Measurements from ENCODE around the gene ABHD1. TPM values are rescaled to one million over a fixed set of nuclear protein-coding genes. Genes with fewer than 3 reads are reported as not detected.
A peak's percentile ranks its signal among the peaks of the same experiment; 100 is the strongest.
"Not testable (repeated sequence)": the region's sequence is repeated elsewhere in the genome, so short reads cannot be mapped to it uniquely, and the experiment has no call there.

The ABHD1 gene
- total and polyA plus RNA-seq, 8 donors: 0.69 to 1.3 (median 1.0) TPM; not detected in 2

DNA sequence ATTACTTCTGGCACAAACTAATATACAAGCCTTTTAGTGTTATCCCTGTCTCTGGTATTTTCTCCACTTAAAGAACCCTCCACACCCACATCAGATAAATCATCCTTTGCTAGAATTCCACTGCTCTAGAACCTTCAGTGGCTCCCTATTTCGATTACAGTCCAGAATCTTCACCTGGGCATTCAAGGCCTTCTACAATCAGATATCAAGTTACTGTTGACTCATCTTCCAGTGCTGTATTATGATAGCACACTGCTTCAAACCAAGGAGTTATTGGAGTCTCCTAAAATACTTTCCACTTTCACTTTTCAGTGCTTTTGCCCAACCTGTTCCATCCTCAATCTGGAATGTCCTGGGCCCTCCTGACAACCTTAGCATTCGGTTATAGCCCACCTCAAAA lies 8.1 kb upstream of the ABHD1 start:
- ATAC-seq (no peak), DNase-seq (no peak)
- intact Hi-C loops (cut with DNase I): no loop called here
- Histone ChIP-seq H3K27me3 (peaks cover 16 to 47% of the 10 kb centered on the region in 2 donors), H3K27ac (no peak overlapping the region), H3K9me3 (no peaks in the 10 kb centered on the region), H3K4me1 (peaks cover 5 to 11% of the 10 kb centered on the region in 2 donors), H3K4me3 (no peak overlapping the region), H3K36me3 (no peaks in the 10 kb centered on the region)
- TF ChIP-seq, protein P1, sequence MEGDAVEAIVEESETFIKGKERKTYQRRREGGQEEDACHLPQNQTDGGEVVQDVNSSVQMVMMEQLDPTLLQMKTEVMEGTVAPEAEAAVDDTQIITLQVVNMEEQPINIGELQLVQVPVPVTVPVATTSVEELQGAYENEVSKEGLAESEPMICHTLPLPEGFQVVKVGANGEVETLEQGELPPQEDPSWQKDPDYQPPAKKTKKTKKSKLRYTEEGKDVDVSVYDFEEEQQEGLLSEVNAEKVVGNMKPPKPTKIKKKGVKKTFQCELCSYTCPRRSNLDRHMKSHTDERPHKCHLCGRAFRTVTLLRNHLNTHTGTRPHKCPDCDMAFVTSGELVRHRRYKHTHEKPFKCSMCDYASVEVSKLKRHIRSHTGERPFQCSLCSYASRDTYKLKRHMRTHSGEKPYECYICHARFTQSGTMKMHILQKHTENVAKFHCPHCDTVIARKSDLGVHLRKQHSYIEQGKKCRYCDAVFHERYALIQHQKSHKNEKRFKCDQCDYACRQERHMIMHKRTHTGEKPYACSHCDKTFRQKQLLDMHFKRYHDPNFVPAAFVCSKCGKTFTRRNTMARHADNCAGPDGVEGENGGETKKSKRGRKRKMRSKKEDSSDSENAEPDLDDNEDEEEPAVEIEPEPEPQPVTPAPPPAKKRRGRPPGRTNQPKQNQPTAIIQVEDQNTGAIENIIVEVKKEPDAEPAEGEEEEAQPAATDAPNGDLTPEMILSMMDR (IDR thresholded peaks at IDR 0.05): no peak

DNA sequence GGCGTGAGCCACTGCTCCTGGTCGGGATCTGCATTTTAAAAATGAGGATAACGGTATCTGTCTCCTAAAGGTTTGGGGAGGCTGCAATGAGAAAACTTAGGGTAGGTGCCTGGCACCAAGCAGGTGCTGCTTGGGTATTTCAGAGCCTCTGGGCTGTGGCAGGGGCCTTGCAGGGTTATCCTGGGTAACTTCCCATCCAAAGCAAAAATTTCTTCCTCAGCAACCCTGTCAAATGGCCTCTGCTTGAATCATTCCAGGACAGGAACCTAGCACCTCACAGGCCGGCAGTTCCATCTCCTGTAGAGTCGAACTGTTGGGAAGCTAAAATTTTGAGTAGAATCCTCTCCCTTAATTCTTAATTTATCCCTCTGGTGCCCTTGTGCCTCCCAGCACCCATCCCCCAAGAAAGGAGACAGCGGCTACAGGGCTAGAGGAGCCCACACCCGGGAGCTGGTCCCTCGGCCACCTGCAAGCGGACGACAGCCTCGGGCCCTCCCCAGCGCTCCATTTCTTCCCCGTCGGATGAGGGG lies 5.6 kb upstream of the ABHD1 start:
- no peak overlapping the region for H3K27ac ChIP-seq
- peaks cover 16 to 48% of the 10 kb centered on the region in 2 donors for H3K27me3 ChIP-seq
- H3K4me1 ChIP-seq: peaks cover 5 to 17% of the 10 kb centered on the region in 2 donors
- H3K36me3 ChIP-seq: no peaks in the 10 kb centered on the region
- intact Hi-C loops (cut with DNase I): no loop called here
- TF ChIP-seq, protein P1 (IDR thresholded peaks at IDR 0.05): no peak
- ATAC-seq: no peak
- peak overlapping the region; percentile 24 to 28 for H3K4me3 ChIP-seq
- no peaks in the 10 kb centered on the region for H3K9me3 ChIP-seq
- DNase-seq: no peak

DNA sequence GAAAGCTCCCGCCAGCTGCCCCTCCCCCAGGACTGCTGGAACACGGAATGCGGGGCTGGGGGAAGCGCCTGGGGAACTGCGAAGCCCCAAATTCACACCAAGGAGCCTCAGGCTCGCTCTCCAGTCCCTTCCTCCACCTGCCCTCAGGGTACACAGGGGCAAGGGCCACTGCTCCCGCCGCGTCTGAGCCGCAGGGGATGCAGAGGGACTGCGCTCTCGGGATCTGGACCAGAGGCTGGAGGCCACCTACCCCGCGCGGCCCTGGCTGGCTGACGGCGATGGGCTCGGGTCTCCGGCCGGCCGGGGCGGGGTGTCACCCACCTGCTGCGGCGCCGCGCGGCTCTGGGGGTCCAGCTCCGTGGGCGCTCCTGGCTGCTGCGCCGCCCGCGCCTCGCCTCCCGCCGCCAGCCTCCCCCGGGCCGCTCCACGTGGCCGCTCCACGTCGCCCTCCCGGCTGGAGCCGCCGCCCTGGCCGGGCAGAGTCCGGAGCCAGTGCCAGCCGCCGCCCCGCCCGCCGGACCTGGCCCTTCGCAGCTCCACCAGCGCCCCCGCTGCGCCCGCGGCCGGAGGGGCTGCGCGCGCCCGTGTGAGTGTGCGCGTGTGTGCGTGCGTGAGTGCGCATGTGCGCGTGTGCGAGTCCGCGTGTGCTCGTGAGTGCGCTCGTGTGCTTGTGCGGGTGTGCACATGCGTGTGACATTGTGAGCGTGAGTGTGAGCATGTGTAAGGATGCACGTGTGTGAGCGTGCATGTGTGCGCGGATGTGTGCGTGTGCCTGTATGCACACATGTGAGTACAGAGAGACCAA lies 4.9 kb upstream of the ABHD1 start, which contains the start of gene CGREF1:
Gene CGREF1, minus strand, starts transcription at position 604 of the 805 bp plus-strand sequence. CDS start 14,762 bp downstream, outside the sequence.
- Histone ChIP-seq H3K4me1 (peaks cover 5 to 21% of the 10 kb centered on the region in 2 donors), H3K9me3 (no peaks in the 10 kb centered on the region), H3K36me3 (no peaks in the 10 kb centered on the region), H3K4me3 (peak within 1 kb of the TSS; percentile 24 to 28), H3K27ac (no peak within 1 kb of the TSS), H3K27me3 (peaks cover 16 to 48% of the 10 kb centered on the region in 2 donors)
- ATAC-seq (peak; percentile 21), DNase-seq (peak in 1 of 4 donors; percentile 77)
- TF ChIP-seq, protein P1 (IDR thresholded peaks at IDR 0.05): no peak
- intact Hi-C loops (cut with DNase I): no loop called here

DNA sequence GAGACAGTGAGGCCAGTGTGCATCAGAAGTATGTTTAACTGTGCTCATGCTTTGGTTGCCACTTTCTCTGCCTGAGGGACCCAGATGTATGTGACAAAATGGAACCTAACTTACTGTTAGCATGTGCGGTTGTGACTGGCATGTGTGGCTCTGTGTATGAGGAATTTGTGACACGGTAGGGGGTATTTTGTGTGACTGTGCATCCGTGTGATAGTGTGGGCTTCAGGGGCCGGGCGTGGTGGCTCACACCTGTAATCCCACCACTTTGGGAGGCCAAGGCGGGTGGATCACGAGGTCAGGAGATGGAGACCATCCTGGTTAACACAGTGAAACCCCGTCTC lies 4.3 kb upstream of the ABHD1 start:
- Histone ChIP-seq H3K4me1 (peaks cover 5 to 26% of the 10 kb centered on the region in 2 donors), H3K4me3 (peak overlapping the region; percentile 24 to 28), H3K27me3 (peaks cover 16 to 48% of the 10 kb centered on the region in 2 donors)
- DNase-seq; H3K27ac ChIP-seq; H3K36me3 ChIP-seq; H3K9me3 ChIP-seq; ATAC-seq; intact Hi-C loops (cut with DNase I): not testable (repeated sequence)

DNA sequence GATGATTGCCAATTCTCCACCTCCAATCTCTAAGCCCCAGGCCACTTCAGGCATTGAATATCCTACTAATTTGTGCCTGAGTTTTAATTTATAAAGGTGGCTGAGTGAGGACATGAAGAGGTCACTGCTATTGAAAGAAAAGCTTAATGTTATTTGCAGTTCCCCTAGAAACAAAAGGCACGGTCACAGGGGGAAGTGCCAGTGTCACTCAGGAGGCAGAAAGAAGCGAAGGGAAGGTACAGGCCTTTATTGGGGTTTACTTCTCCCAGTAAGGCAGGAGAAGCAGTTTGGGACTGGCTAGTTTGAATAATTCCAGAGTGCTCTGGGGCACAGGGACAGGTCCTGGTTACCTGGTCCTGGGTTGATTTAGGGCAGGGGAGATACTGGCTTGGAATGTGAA lies 1.7 kb upstream of the ABHD1 start:
- Histone ChIP-seq H3K4me3 (no peak overlapping the region), H3K27ac (no peak overlapping the region), H3K36me3 (no peaks in the 10 kb centered on the region), H3K4me1 (peaks cover 5 to 26% of the 10 kb centered on the region in 2 donors), H3K9me3 (no peaks in the 10 kb centered on the region), H3K27me3 (peaks cover 16 to 38% of the 10 kb centered on the region in 2 donors)
- ATAC-seq (no peak), DNase-seq (no peak)
- intact Hi-C loops (cut with DNase I): no loop called here
- TF ChIP-seq, protein P1 (IDR thresholded peaks at IDR 0.05): no peak
